ENCODE data around the gene CYBB.

The CYBB gene

GRCh38 chrX:37846141-37846540 lies 66.3 kb downstream of the CYBB start (continued):
- no peak for TF ChIP-seq ZNF565 (CRISPR knock-in tag; conservative IDR thresholded peaks at IDR 0.05; ENCODE audit: low read depth)
- TF ChIP-seq, protein P1, sequence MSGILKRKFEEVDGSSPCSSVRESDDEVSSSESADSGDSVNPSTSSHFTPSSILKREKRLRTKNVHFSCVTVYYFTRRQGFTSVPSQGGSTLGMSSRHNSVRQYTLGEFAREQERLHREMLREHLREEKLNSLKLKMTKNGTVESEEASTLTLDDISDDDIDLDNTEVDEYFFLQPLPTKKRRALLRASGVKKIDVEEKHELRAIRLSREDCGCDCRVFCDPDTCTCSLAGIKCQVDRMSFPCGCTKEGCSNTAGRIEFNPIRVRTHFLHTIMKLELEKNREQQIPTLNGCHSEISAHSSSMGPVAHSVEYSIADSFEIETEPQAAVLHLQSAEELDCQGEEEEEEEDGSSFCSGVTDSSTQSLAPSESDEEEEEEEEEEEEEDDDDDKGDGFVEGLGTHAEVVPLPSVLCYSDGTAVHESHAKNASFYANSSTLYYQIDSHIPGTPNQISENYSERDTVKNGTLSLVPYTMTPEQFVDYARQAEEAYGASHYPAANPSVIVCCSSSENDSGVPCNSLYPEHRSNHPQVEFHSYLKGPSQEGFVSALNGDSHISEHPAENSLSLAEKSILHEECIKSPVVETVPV (CRISPR knock-in tag; IDR thresholded peaks at IDR 0.05) = no peak
- no peak for TF ChIP-seq ZFP30 (CRISPR knock-in tag; IDR thresholded peaks at IDR 0.05)

DNA sequence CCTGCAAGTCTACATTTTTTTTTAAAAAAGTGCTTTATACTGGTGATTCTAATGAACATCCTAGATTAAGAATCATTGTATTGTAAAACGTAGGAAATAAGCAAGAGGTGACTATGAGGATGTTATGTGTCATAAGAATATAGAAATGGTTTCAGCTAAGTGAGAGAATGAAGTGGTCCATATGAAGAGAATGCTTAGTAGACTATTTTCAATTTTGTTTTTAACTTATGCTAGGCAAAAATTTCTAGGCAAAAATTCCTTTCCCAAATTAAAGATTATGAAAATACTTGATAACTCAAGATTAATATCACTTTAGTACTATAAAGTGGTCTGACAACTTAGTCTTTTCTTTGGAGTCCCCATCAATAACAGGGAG lies 66.7 kb downstream of the CYBB start:
- no peak for ATAC-seq
- no peak for TF ChIP-seq OSR1 (CRISPR knock-in tag; IDR thresholded peaks at IDR 0.05)

DNA sequence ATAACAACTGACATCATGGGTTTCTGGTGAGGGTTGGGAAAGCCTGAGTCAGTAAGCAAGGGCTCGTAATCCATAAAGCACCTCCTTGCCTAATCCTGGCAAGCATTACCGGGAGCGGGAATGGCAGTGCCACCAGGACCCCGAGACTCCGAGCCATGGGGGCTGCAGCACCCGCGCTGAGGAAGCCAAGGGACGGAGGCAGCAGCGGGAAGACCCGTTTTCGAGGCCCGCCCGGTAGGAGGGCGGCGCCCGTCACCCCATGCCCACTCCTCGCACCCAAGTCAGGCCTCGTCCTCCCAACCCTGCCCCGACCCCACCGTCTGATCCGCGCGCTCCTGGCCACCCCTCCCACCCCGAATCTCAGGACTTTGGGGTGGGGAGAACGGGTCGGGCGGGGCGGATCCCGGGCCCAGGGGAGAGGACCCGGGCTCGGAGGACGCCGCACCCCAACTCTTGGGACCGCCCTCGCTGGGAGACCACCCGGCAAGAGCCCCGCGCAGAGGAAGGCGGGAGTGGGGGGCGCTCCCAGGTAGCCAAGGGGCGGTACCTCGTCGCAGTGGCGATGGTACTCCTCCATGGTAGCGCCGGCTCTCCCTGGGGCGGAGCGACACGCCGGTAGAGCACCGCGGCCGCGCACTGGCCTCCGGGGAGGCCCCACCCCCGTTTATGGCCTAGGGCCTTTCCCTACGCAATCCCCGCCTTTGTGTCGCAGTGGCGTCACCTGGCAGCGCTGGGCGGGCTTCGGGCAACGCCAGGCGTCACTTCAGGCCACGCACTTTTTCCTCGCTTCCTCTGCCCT lies 67.3 kb downstream of the CYBB start, which contains the start of gene DYNLT3:
DYNLT3 (minus strand) TSS at position 638 of the 799 bp plus-strand sequence; CDS start at position 577, 61 bp downstream.
- TF ChIP-seq CSDC2 (CRISPR knock-in tag; IDR thresholded peaks at IDR 0.05) = 0 out of 2 replicates have a peak, but pooled peaks have one; percentile 48
- no peak for TF ChIP-seq RARB (CRISPR knock-in tag; IDR thresholded peaks at IDR 0.05)
- peak; percentile 99 for ATAC-seq

GRCh38 chrX:37847733-37848197 lies 67.9 kb downstream of the CYBB start:
- TF ChIP-seq ZFP3 (CRISPR knock-in tag; IDR thresholded peaks at IDR 0.05) (no peak), PPARA (CRISPR knock-in tag; IDR thresholded peaks at IDR 0.05; ENCODE audit: borderline replicate concordance) (no peak), ESRRG (CRISPR knock-in tag; IDR thresholded peaks at IDR 0.05) (no peak), GLIS3 (CRISPR knock-in tag; IDR thresholded peaks at IDR 0.05) (no peak), ISL1 (CRISPR knock-in tag; IDR thresholded peaks at IDR 0.05) (no peak), TCF4 (CRISPR knock-in tag; IDR thresholded peaks at IDR 0.05; ENCODE audit: borderline replicate concordance) (no peak), PATZ1 (CRISPR knock-in tag; IDR thresholded peaks at IDR 0.05; ENCODE audit: borderline replicate concordance) (no peak), ZC3H10 (CRISPR knock-in tag; IDR thresholded peaks at IDR 0.05) (no peak), TSHZ2 (CRISPR knock-in tag; IDR thresholded peaks at IDR 0.05) (no peak), ZNF70 (CRISPR knock-in tag; IDR thresholded peaks at IDR 0.05) (no peak)
- no peak for ATAC-seq

- TF ChIP-seq ZNF70 (CRISPR knock-in tag; IDR thresholded peaks at IDR 0.05) (no peak), RARB (CRISPR knock-in tag; IDR thresholded peaks at IDR 0.05) (no peak), OSR1 (CRISPR knock-in tag; IDR thresholded peaks at IDR 0.05) (no peak), CSDC2 (CRISPR knock-in tag; IDR thresholded peaks at IDR 0.05) (no peak), ARNTL (CRISPR knock-in tag; IDR thresholded peaks at IDR 0.05; ENCODE audit: borderline replicate concordance, low read depth) (no peak), TSHZ2 (CRISPR knock-in tag; IDR thresholded peaks at IDR 0.05) (no peak), ZC3H10 (CRISPR knock-in tag; IDR thresholded peaks at IDR 0.05) (no peak), ESRRG (CRISPR knock-in tag; IDR thresholded peaks at IDR 0.05) (no peak), ISL1 (CRISPR knock-in tag; IDR thresholded peaks at IDR 0.05) (no peak), GLIS3 (CRISPR knock-in tag; IDR thresholded peaks at IDR 0.05) (no peak), TOX (CRISPR knock-in tag; IDR thresholded peaks at IDR 0.05; ENCODE audit: borderline replicate concordance) (no peak), SNAI2 (CRISPR knock-in tag; IDR thresholded peaks at IDR 0.05) (no peak), ZFP3 (CRISPR knock-in tag; IDR thresholded peaks at IDR 0.05) (no peak)
- TF ChIP-seq, protein P1 (CRISPR knock-in tag; IDR thresholded peaks at IDR 0.05) = no peak
- no peak for ATAC-seq
These were observed 74.3 kb downstream of the CYBB start for GRCh38 chrX:37854148-37854547.
